D721Med (cell line): ENCODE data around the gene KCNT1.

Experiments used
- DNase-seq: peaks from one replicate; pipeline ENCODE4 v3.0.0; 2011; ENCODE audit warnings: low spot score; ENCODE audit not compliant: insufficient read length
- FAIRE-seq: peaks from 2 replicates; lab custom pipeline; 2011; peaks lifted over from hg19 to GRCh38; lab: Jason Lieb, UNC
- TF ChIP-seq, protein P1 (sequence below): IDR thresholded peaks from 2 replicates; pipeline ENCODE4 v1.5.1; 2012; ENCODE audit warnings: mild to moderate bottlenecking, control low read depth; ENCODE audit not compliant: insufficient read depth; ENCODE audit errors: missing control alignments

Gene KCNT1

DNA sequence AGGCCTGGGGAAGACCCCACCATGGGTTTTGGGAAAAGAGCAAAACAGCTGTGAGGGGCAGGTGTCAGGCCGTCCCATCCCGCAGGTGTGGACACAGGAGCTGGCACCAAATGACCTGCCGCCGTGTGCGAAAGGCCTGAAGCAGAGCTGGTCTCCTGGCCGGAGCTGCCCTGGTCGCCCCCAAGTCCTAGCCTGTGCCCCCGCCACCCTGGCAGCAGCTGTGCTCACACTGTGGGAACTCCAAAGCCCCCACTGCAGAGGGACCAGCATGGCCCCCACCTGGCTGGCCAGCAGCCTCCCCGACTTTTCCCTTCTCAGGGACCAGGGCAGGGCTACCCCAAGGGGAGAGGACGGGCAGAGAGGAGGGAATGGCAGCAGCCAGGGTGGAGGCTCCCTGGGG, 88.4 kb downstream of the KCNT1 start:
- no peak for DNase-seq
- no peak for FAIRE-seq
- TF ChIP-seq, protein P1, sequence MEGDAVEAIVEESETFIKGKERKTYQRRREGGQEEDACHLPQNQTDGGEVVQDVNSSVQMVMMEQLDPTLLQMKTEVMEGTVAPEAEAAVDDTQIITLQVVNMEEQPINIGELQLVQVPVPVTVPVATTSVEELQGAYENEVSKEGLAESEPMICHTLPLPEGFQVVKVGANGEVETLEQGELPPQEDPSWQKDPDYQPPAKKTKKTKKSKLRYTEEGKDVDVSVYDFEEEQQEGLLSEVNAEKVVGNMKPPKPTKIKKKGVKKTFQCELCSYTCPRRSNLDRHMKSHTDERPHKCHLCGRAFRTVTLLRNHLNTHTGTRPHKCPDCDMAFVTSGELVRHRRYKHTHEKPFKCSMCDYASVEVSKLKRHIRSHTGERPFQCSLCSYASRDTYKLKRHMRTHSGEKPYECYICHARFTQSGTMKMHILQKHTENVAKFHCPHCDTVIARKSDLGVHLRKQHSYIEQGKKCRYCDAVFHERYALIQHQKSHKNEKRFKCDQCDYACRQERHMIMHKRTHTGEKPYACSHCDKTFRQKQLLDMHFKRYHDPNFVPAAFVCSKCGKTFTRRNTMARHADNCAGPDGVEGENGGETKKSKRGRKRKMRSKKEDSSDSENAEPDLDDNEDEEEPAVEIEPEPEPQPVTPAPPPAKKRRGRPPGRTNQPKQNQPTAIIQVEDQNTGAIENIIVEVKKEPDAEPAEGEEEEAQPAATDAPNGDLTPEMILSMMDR = no peak

DNA sequence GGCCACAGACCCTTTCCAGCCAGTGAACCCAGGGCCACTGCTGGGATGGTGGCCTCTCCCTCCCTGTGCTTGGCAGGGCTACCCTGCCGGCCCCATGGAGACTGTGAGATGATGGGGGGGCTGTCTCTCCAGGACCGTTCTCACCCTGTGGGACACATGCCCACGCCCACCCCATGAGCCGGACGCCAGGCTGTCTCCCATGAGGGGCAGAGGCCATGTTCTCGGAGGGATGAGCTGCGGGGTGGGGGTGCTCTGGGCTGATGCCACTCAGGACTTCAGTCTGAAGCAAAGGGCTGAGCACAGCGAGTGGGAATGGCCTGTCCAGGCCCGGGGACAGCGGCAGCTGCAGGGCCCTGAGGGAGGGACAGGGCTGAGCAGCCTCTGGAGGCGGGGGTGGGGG, 88.9 kb downstream of the KCNT1 start:
- DNase-seq = no peak
- TF ChIP-seq, protein P1 = no peak
- FAIRE-seq = no peak

DNA sequence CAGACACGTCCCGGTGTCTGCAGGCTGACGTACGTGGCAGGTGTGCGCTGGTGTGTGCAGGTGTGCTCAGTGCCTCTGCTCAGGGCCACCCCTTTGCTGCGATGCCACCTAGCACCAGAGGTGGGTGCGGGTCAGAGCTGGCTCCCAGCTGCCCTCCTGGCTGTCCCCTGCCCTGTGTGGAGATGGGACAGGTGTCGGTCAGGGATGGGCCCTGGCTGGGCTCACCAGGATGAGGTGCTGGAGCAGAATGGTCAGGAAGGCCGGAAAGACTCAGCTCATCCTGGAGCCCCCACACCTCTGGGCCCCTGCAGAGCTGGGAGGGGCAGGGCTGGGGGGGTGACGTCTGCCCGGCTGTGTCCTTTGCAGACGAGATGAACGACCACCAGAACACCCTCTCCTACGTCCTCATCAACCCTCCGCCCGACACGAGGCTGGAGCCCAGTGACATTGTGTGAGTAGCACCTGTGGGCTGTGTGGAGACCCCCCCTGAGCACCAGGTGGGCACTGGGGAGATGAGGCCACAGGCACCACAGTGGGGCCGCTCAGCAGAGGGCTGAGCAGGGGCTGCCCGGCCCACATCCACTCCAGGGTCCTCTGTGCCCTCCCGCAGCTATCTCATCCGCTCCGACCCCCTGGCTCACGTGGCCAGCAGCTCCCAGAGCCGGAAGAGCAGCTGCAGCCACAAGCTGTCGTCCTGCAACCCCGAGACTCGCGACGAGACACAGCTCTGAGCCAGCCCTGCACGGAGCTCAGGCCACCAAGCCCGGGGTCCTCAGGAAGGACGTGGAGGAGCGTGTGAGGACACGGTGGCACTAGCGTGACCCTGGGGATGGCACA, 89.7 kb downstream of the KCNT1 start:
- DNase-seq (no peak), FAIRE-seq (no peak)
- TF ChIP-seq, protein P1 = no peak

DNA sequence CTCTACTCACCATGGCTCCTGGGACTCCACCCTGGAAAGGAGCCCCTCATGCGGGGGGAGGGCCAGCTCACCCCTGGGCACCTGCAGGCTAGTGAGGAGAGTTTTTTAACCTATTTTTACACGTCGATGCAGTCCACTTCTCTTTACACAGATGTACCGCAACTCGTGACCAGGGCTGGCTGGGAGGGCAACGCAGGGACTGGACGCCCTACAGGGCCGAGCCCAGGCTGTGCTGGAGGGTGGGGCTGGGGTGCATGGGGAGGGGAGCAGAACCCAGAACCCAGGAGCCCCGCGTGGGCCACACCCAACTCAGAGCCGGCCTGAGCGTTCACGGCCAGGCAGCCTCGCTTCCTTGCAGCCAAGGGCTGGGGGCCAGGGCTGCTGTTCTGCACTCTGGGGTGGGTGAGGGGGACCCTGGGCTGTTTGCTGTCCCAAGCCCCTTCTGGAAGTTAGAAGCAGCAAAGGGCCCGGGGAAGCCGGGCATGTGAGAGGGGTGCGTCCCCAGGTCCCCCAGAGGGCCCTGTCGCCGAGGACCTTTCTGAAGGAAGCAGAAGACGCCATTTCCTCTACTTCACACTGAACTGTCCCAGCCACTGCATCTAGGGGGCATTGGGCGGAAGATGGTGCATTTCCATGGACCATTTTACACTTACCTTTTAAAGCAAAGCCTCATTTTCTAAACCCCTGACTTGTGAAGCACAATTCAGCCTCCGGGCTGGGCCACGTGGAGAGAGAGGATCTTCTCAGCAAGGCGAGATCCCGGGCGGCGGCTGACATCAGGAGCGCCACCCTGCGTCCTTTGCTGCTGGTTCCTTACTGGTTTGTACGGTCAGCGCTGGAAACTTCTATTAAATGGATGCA, 90.5 kb downstream of the KCNT1 start:
- TF ChIP-seq, protein P1 = no peak

DNA sequence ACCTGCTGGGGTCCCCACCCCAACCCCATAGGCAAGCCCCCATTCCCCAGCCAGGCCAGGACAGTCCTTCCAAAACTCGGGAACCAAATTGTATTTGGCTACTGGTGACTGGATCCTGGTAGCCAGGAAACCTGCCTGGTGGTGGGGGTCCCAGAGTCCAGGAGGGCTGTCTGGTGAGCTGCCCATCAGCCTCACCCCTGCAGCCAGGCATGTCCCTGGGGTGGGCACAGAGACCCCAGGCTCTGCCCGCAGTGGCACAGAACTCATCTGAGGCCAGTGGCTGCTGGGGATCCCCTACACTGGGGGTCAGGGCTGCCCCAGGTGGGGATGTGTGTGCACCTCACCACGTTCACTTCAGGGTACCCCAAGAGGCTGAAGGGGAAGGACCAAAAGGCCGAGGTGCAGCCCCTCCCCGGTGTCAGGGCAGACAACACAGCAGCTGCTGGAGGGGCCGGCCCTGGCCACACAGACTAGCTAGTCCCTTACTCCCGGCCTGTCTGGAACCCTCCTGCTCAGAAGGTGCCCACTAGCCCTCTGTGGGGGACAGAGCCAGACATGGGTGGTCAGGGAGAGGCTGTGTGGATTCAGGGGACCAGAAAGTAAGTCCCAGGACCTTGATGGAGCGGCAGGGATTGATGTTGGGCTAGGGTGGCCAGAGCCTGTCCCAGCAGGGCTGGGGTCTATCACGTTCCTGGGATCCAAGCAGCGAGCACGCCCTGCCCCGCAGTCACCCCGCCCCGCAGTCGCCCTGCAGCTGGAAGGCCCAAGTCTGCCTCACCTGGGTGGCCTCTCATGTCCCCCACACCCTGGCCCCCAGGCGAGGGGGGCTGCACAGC, 91.5 kb downstream of the KCNT1 start:
- DNase-seq (no peak), FAIRE-seq (no peak)
- TF ChIP-seq, protein P1 = no peak

More for the DNA sequence above, 90.5 kb downstream of the KCNT1 start:
- no peak for FAIRE-seq
- DNase-seq = no peak

DNA sequence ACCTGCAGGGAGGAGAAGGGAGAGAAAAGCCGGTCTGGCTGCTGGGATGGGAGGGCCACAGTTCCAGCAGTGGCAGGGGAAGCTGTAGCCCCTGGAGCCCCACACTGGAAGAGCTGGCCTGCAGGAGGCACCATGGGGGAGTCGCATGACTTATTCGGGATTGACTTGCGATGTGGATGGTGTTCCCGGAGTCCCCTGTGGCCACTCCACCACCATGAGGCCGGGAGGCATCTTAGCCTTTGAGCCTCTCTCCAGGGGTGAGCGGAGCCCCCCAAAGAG, 92.0 kb downstream of the KCNT1 start:
- FAIRE-seq (no peak), DNase-seq (no peak)
- TF ChIP-seq, protein P1 = no peak
